Measurements from ENCODE around the gene MYF6. TPM values are rescaled to one million over a fixed set of nuclear protein-coding genes. Genes with fewer than 3 reads are reported as not detected.

The MYF6 gene
- total RNA-seq, 1 experiment from 2014 or later, result not detected

- ChIA-PET CTCF (interaction anchor here (0.7 kb wide), 1 partner anchor 25 kb away, joined by 6 read pairs; no protein-coding TSS in a partner anchor), POLR2A (ENCODE audit: unreplicated experiment) (no interaction called here)
- no TSS peak for BruUV-seq (replicated peaks)
- Histone ChIP-seq H3K4me1 (replicated peaks; ENCODE audit: insufficient read depth) (peaks cover 12% of the 10 kb centered on the region), H3K9me3 (ENCODE audit: insufficient read depth, low read depth) (no peaks in the 10 kb centered on the region), H3K79me2 (ENCODE audit: low read depth) (no peaks in the 10 kb centered on the region), H4K20me1 (ENCODE audit: insufficient read depth) (no peaks in the 10 kb centered on the region), H2AFZ (no peak overlapping the region), H3K9me2 (ENCODE audit: insufficient read depth) (no peaks in the 10 kb centered on the region), H3K4me2 (no peak overlapping the region), H3K27ac (no peak overlapping the region), H3F3A (ENCODE audit: insufficient read depth, low read depth) (0 out of 2 replicates have a peak, but pooled peaks cover 8% of the 10 kb centered on the region), H3K4me3 (no peak overlapping the region), H3K36me3 (ENCODE audit: low read depth) (no peaks in the 10 kb centered on the region), H3K27me3 (ENCODE audit: insufficient read depth, low read depth) (no peaks in the 10 kb centered on the region)
- intact Hi-C loops (cut with micrococcal nuclease; ENCODE audit: unreplicated experiment), result no loop called here
- no peak for TF ChIP-seq EZH2 (IDR thresholded peaks at IDR 0.05; ENCODE audit: low read depth)
- TF ChIP-seq, protein P1, sequence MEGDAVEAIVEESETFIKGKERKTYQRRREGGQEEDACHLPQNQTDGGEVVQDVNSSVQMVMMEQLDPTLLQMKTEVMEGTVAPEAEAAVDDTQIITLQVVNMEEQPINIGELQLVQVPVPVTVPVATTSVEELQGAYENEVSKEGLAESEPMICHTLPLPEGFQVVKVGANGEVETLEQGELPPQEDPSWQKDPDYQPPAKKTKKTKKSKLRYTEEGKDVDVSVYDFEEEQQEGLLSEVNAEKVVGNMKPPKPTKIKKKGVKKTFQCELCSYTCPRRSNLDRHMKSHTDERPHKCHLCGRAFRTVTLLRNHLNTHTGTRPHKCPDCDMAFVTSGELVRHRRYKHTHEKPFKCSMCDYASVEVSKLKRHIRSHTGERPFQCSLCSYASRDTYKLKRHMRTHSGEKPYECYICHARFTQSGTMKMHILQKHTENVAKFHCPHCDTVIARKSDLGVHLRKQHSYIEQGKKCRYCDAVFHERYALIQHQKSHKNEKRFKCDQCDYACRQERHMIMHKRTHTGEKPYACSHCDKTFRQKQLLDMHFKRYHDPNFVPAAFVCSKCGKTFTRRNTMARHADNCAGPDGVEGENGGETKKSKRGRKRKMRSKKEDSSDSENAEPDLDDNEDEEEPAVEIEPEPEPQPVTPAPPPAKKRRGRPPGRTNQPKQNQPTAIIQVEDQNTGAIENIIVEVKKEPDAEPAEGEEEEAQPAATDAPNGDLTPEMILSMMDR (conservative IDR thresholded peaks at IDR 0.05), result no peak
- no peak for DNase-seq
Observed at GRCh38 chr12:80707830-80708258, 410 bp downstream of the MYF6 start.

DNA sequence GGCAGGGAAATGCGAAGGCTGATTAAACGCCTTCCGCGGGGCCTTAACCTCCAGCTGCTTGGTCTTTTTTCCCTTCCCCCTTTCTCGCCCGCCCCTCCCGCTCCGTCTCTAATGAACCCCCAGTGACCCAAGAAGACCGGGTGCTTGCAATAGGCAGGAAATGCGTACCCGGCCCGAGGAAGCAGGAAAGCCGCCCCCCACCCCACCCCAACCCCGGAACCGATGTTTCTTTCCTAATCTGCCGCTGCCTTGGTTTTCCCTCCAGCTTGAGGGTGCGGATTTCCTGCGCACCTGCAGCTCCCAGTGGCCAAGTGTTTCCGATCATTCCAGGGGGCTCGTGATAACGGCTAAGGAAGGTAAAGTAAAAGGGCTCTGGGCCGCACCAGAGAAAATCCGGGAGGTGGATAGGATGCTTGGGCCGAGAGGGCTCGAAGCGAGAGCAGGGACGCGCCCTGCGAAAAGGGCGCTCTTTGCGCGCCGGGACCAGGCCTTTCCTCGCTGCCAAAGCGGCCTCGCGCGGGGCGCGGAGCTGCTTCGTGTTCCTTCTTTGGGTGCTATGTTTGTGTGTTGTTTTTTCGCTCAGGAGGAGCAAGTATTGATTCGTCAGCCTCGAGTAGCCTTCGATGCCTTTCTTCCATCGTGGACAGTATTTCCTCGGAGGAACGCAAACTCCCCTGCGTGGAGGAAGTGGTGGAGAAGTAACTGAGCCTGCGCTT lies 983 bp downstream of the MYF6 start:
- no peaks in the 10 kb centered on the region for H3K27me3 ChIP-seq (ENCODE audit: insufficient read depth, low read depth)
- no peak for DNase-seq
- no peak overlapping the region for H3K4me3 ChIP-seq
- H3K27ac ChIP-seq, result no peak overlapping the region
- TF ChIP-seq, protein P1 (conservative IDR thresholded peaks at IDR 0.05), result no peak
- TF ChIP-seq EZH2 (IDR thresholded peaks at IDR 0.05; ENCODE audit: low read depth), result no peak
- no peaks in the 10 kb centered on the region for H4K20me1 ChIP-seq (ENCODE audit: insufficient read depth)
- no peaks in the 10 kb centered on the region for H3K9me2 ChIP-seq (ENCODE audit: insufficient read depth)
- ChIA-PET POLR2A (ENCODE audit: unreplicated experiment) (no interaction called here), CTCF (interaction anchor here (0.7 kb wide), 1 partner anchor 26 kb away, joined by 6 read pairs; no protein-coding TSS in a partner anchor)
- 0 out of 2 replicates have a peak, but pooled peaks cover 3% of the 10 kb centered on the region for H3F3A ChIP-seq (ENCODE audit: insufficient read depth, low read depth)
- H2AFZ ChIP-seq, result no peak overlapping the region
- no peaks in the 10 kb centered on the region for H3K9me3 ChIP-seq (ENCODE audit: insufficient read depth, low read depth)
- H3K4me2 ChIP-seq, result no peak overlapping the region
- peaks cover 7% of the 10 kb centered on the region for H3K4me1 ChIP-seq (replicated peaks; ENCODE audit: insufficient read depth)
- no TSS peak for BruUV-seq (replicated peaks)
- intact Hi-C loops (cut with micrococcal nuclease; ENCODE audit: unreplicated experiment), result no loop called here
- H3K79me2 ChIP-seq (ENCODE audit: low read depth), result no peaks in the 10 kb centered on the region
- no peaks in the 10 kb centered on the region for H3K36me3 ChIP-seq (ENCODE audit: low read depth)

DNA sequence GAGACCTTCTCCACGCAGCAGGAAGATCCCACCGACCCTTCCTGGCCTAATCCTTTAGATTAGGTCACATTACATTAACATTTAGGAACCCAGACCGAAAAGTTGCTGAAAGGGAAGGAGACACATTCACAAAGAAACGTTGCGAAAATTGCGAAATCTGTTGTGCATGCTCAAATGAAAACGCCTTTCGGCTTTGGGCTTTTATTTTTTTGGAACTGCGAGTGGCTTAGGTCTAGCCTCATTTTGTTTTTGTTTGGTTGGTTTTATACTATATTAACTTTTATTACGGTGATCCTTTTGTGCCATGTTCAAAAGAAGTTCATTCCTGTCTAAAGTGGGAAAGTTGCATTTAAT lies 1.5 kb downstream of the MYF6 start:
- no peak for DNase-seq
- no TSS peak for BruUV-seq (replicated peaks)
- Histone ChIP-seq H3F3A (ENCODE audit: insufficient read depth, low read depth) (no peaks in the 10 kb centered on the region), H3K27ac (no peak overlapping the region), H3K4me1 (replicated peaks; ENCODE audit: insufficient read depth) (peaks cover 1% of the 10 kb centered on the region; the same call in 1 of the 2 replicates), H3K9me2 (ENCODE audit: insufficient read depth) (no peaks in the 10 kb centered on the region), H3K4me2 (no peak overlapping the region), H3K27me3 (ENCODE audit: insufficient read depth, low read depth) (no peaks in the 10 kb centered on the region), H3K9me3 (ENCODE audit: insufficient read depth, low read depth) (no peaks in the 10 kb centered on the region), H4K20me1 (ENCODE audit: insufficient read depth) (no peaks in the 10 kb centered on the region), H2AFZ (no peak overlapping the region), H3K79me2 (ENCODE audit: low read depth) (no peaks in the 10 kb centered on the region), H3K4me3 (no peak overlapping the region), H3K36me3 (ENCODE audit: low read depth) (no peaks in the 10 kb centered on the region)
- ChIA-PET POLR2A (ENCODE audit: unreplicated experiment) (no interaction called here), CTCF (no interaction called here)
- intact Hi-C loops (cut with micrococcal nuclease; ENCODE audit: unreplicated experiment), result no loop called here
- TF ChIP-seq EZH2 (IDR thresholded peaks at IDR 0.05; ENCODE audit: low read depth), result no peak
- TF ChIP-seq, protein P1 (conservative IDR thresholded peaks at IDR 0.05), result no peak
